ACC112 (cell line): Measurements from ENCODE around the gene MRPS22.
"Not testable (repeated sequence)": the region's sequence is repeated elsewhere in the genome, so short reads cannot be mapped to it uniquely, and the experiment has no call there.

ENCODE experiments used
- H2AFZ ChIP-seq: fragments of 200-600 bp; sonication (generic); one replicate; pipeline ENCODE4 v1.6.0; 2017; ENCODE audit warnings: antibody characterized with exemption, low read length; ENCODE audit not compliant: unreplicated experiment
- H3K27ac ChIP-seq: fragments of 200-600 bp; sonication (generic); 2 replicates; pipeline ENCODE4 v1.5.1; 2014; ENCODE audit warnings: low read depth, mild to moderate bottlenecking, antibody characterized with exemption, low read length, moderate library complexity
- H3K27me3 ChIP-seq: fragments of 200-600 bp; sonication (generic); 2 replicates; pipeline ENCODE4 v1.6.1; 2014; ENCODE audit warnings: mild to moderate bottlenecking, antibody characterized with exemption, low read length, moderate library complexity, mixed read lengths; ENCODE audit not compliant: insufficient read depth
- H3K36me3 ChIP-seq: fragments of 200-600 bp; sonication (generic); 2 replicates; pipeline ENCODE4 v1.6.1; 2016; ENCODE audit warnings: mild to moderate bottlenecking, antibody characterized with exemption, low read length, moderate library complexity, mixed read lengths; ENCODE audit not compliant: insufficient read depth
- H3K4me1 ChIP-seq: fragments of 200-600 bp; sonication (generic); one replicate; pipeline ENCODE4 v1.6.1; 2016; ENCODE audit warnings: low read length, mixed read lengths; ENCODE audit not compliant: insufficient read depth, unreplicated experiment, control insufficient read depth
- H3K4me3 ChIP-seq: fragments of 200-600 bp; sonication (generic); 2 replicates; pipeline ENCODE4 v1.5.1; 2014; ENCODE audit warnings: mild to moderate bottlenecking, low read depth, low read length
- H3K79me2 ChIP-seq: fragments of 200-600 bp; sonication (generic); one replicate; pipeline ENCODE4 v1.6.0; 2016; ENCODE audit warnings: low read length; ENCODE audit not compliant: control insufficient read depth, unreplicated experiment, insufficient read depth

The MRPS22 gene

GRCh38 chr3:139334675-139335074 lies 9.1 kb upstream of the MRPS22 start:
- H3K27ac ChIP-seq, H2AFZ ChIP-seq, H3K4me1 ChIP-seq, H3K4me3 ChIP-seq, H3K36me3 ChIP-seq, H3K79me2 ChIP-seq: not testable (repeated sequence)
- H3K27me3 ChIP-seq: peaks cover 29% of the 10 kb centered on the region

GRCh38 chr3:139338405-139338804 lies 5.4 kb upstream of the MRPS22 start:
- no peak overlapping the region for H2AFZ ChIP-seq
- H3K36me3 ChIP-seq: no peaks in the 10 kb centered on the region
- no peaks in the 10 kb centered on the region for H3K79me2 ChIP-seq
- no peaks in the 10 kb centered on the region for H3K27me3 ChIP-seq
- peaks cover 8% of the 10 kb centered on the region for H3K4me1 ChIP-seq
- no peak overlapping the region for H3K27ac ChIP-seq
- H3K4me3 ChIP-seq: no peak overlapping the region

- Histone ChIP-seq H3K27ac (no peak overlapping the region), H3K4me3 (no peak overlapping the region), H3K36me3 (no peaks in the 10 kb centered on the region), H3K27me3 (no peaks in the 10 kb centered on the region), H2AFZ (no peak overlapping the region), H3K4me1 (peaks cover 8% of the 10 kb centered on the region), H3K79me2 (peaks cover 5% of the 10 kb centered on the region)
These were observed 4.5 kb upstream of the MRPS22 start for GRCh38 chr3:139339219-139339906.

- Histone ChIP-seq H3K4me1 (peaks cover 17% of the 10 kb centered on the region), H3K27me3 (no peaks in the 10 kb centered on the region), H3K36me3 (no peaks in the 10 kb centered on the region), H3K27ac (no peak overlapping the region), H3K4me3 (no peak overlapping the region), H3K79me2 (peaks cover 19% of the 10 kb centered on the region), H2AFZ (no peak overlapping the region)
These were observed 3.0 kb upstream of the MRPS22 start for GRCh38 chr3:139340784-139341183.

GRCh38 chr3:139342054-139342453 lies 1.8 kb upstream of the MRPS22 start:
- Histone ChIP-seq H3K4me3 (no peak overlapping the region), H3K27ac (no peak overlapping the region), H3K27me3 (no peaks in the 10 kb centered on the region), H3K36me3 (peaks cover 5% of the 10 kb centered on the region; the same call in 1 of the 2 replicates), H2AFZ (no peak overlapping the region), H3K4me1 (peaks cover 17% of the 10 kb centered on the region), H3K79me2 (peaks cover 32% of the 10 kb centered on the region)

- Histone ChIP-seq H3K27ac (no peak overlapping the region), H3K4me3 (no peak overlapping the region), H3K79me2 (peaks cover 36% of the 10 kb centered on the region), H3K27me3 (no peaks in the 10 kb centered on the region), H3K4me1 (peaks cover 9% of the 10 kb centered on the region), H2AFZ (no peak overlapping the region), H3K36me3 (peaks cover 41% of the 10 kb centered on the region)
These were observed 3.0 kb downstream of the MRPS22 start for GRCh38 chr3:139346771-139347170.

GRCh38 chr3:139353920-139354556 lies 10.2 kb downstream of the MRPS22 start:
- no peaks in the 10 kb centered on the region for H3K27me3 ChIP-seq
- H2AFZ ChIP-seq: no peak overlapping the region
- H3K4me1 ChIP-seq: no peaks in the 10 kb centered on the region
- no peak overlapping the region for H3K4me3 ChIP-seq
- no peak overlapping the region for H3K27ac ChIP-seq
- H3K36me3 ChIP-seq: peaks cover 72% of the 10 kb centered on the region
- no peaks in the 10 kb centered on the region for H3K79me2 ChIP-seq

GRCh38 chr3:139354661-139355060 lies 10.8 kb downstream of the MRPS22 start:
- H2AFZ ChIP-seq: no peak overlapping the region
- no peaks in the 10 kb centered on the region for H3K79me2 ChIP-seq
- no peaks in the 10 kb centered on the region for H3K27me3 ChIP-seq
- H3K27ac ChIP-seq: no peak overlapping the region
- no peaks in the 10 kb centered on the region for H3K4me1 ChIP-seq
- H3K36me3 ChIP-seq: peaks cover 73% of the 10 kb centered on the region
- H3K4me3 ChIP-seq: no peak overlapping the region

- H3K36me3 ChIP-seq: peaks cover 74% of the 10 kb centered on the region
- H3K4me1 ChIP-seq: no peaks in the 10 kb centered on the region
- no peak overlapping the region for H2AFZ ChIP-seq
These were observed 11.7 kb downstream of the MRPS22 start for GRCh38 chr3:139355476-139355875.

GRCh38 chr3:139355891-139356290 lies 12.1 kb downstream of the MRPS22 start:
- no peak overlapping the region for H3K4me3 ChIP-seq
- H3K27ac ChIP-seq: no peak overlapping the region
- no peak overlapping the region for H2AFZ ChIP-seq
- peaks cover 75% of the 10 kb centered on the region for H3K36me3 ChIP-seq
- no peaks in the 10 kb centered on the region for H3K4me1 ChIP-seq
- H3K27me3 ChIP-seq: no peaks in the 10 kb centered on the region
- H3K79me2 ChIP-seq: no peaks in the 10 kb centered on the region

More at GRCh38 chr3:139355476-139355875, 11.7 kb downstream of the MRPS22 start:
- H3K27ac ChIP-seq: peak overlapping the region; percentile 49
- H3K4me3 ChIP-seq: no peak overlapping the region
- no peaks in the 10 kb centered on the region for H3K79me2 ChIP-seq
- no peaks in the 10 kb centered on the region for H3K27me3 ChIP-seq

GRCh38 chr3:139357899-139358298 lies 14.1 kb downstream of the MRPS22 start:
- H2AFZ ChIP-seq: no peak overlapping the region
- H3K4me1 ChIP-seq: no peaks in the 10 kb centered on the region
- H3K27me3 ChIP-seq: no peaks in the 10 kb centered on the region
- H3K79me2 ChIP-seq: no peaks in the 10 kb centered on the region
- peaks cover 84% of the 10 kb centered on the region for H3K36me3 ChIP-seq
- H3K4me3 ChIP-seq: no peak overlapping the region
- H3K27ac ChIP-seq: no peak overlapping the region
